Neural cell (in vitro differentiated cells): ENCODE results near the gene CLBA1. TPM values are rescaled to one million over a fixed set of nuclear protein-coding genes. Genes with fewer than 3 reads are reported as not detected.

Source experiments
- H2AFZ ChIP-seq: fragments of 200-600, 300-800 bp; sonication (generic), shearing (Covaris generic); 2 replicates; pipeline ENCODE4 v1.6.0; 2014; ENCODE audit warnings: low read depth, mild to moderate bottlenecking, antibody characterized with exemption, low read length, moderate library complexity
- H3F3A ChIP-seq: fragments of 200-600 bp; shearing (Covaris generic); 2 replicates; pipeline ENCODE4 v1.6.1; 2016; ENCODE audit warnings: mild to moderate bottlenecking, moderate library complexity, mixed read lengths, antibody characterized with exemption, low read length; ENCODE audit not compliant: insufficient read depth, poor library complexity, severe bottlenecking
- H3K27ac ChIP-seq: fragments of 200-600, 300-800 bp; sonication (generic), shearing (Covaris generic); 2 replicates; pipeline ENCODE4 v1.5.1; 2014; ENCODE audit warnings: mild to moderate bottlenecking, low read length, moderate library complexity
- H3K27me3 ChIP-seq: fragments of 300-800, 200-600 bp; sonication (generic), shearing (Covaris generic); 2 replicates; pipeline ENCODE4 v1.6.0; 2014; ENCODE audit warnings: mild to moderate bottlenecking, low read depth, low read length, moderate library complexity; ENCODE audit not compliant: insufficient read depth
- H3K36me3 ChIP-seq: fragments of 300-800, 200-600 bp; sonication (generic), shearing (Covaris generic); 2 replicates; pipeline ENCODE4 v1.5.1; 2014; ENCODE audit warnings: mild to moderate bottlenecking, antibody characterized with exemption, low read length, moderate library complexity; ENCODE audit not compliant: insufficient read depth
- H3K4me2 ChIP-seq: fragments of 300-800, 200-600 bp; sonication (generic), shearing (Covaris generic); 2 replicates; pipeline ENCODE4 v1.6.0; 2014; ENCODE audit warnings: mild to moderate bottlenecking, low read length
- H3K4me3 ChIP-seq: fragments of 300-800, 200-600 bp; sonication (generic), shearing (Covaris generic); 2 replicates; pipeline ENCODE4 v1.5.1; 2014; ENCODE audit warnings: mild to moderate bottlenecking, low read length, moderate library complexity
- H3K79me2 ChIP-seq: fragments of 200-600 bp; shearing (Covaris generic); replicated peaks from 2 replicates; pipeline ENCODE4 v1.6.0; 2014; ENCODE audit warnings: mild to moderate bottlenecking, low read length, moderate library complexity; ENCODE audit not compliant: insufficient read depth
- H3K9ac ChIP-seq: fragments of 300-800, 200-600 bp; sonication (generic), shearing (Covaris generic); 2 replicates; pipeline ENCODE4 v1.6.1; 2016; ENCODE audit warnings: mild to moderate bottlenecking, low read length, mixed read lengths
- H3K9me2 ChIP-seq: fragments of 200-600 bp; shearing (Covaris generic); 2 replicates; pipeline ENCODE4 v1.6.1; 2016; ENCODE audit warnings: mild to moderate bottlenecking, low read length, mixed read lengths; ENCODE audit not compliant: insufficient read depth
- H3K9me3 ChIP-seq: fragments of 200-600, 300-800 bp; sonication (generic), shearing (Covaris generic); 2 replicates; pipeline ENCODE4 v1.6.1; 2016; ENCODE audit warnings: mild to moderate bottlenecking, mixed run types, low read length, moderate library complexity, mixed read lengths
- H4K20me1 ChIP-seq: fragments of 200-600 bp; shearing (Covaris generic); 2 replicates; pipeline ENCODE4 v1.6.1; 2016; ENCODE audit warnings: mild to moderate bottlenecking, mixed run types; ENCODE audit not compliant: insufficient read depth
- CTCF ChIP-seq: fragments of 450-650 bp; IDR thresholded peaks from 2 replicates; pipeline ENCODE4 v1.5.1; 2014; ENCODE audit warnings: antibody characterized with exemption, mild to moderate bottlenecking, moderate library complexity; ENCODE audit not compliant: poor library complexity, severe bottlenecking
- EP300 ChIP-seq: fragments of 450-650 bp; conservative IDR thresholded peaks from 2 replicates; pipeline ENCODE4 v1.6.1; 2014; ENCODE audit warnings: antibody characterized with exemption, mild to moderate bottlenecking, moderate library complexity; ENCODE audit not compliant: poor library complexity, severe bottlenecking
- EZH2 ChIP-seq: fragments of 200-600, 300-800 bp; shearing (Covaris generic), sonication (generic); IDR thresholded peaks from 2 replicates; pipeline ENCODE4 v1.6.1; 2014; ENCODE audit warnings: antibody characterized with exemption, low read length, borderline replicate concordance, mild to moderate bottlenecking; ENCODE audit not compliant: insufficient read depth, poor library complexity, severe bottlenecking
- MXI1 ChIP-seq: fragments of 450-650 bp; conservative IDR thresholded peaks from 2 replicates; pipeline ENCODE4 v1.6.1; 2014; ENCODE audit warnings: antibody characterized with exemption, mild to moderate bottlenecking; ENCODE audit not compliant: poor library complexity, severe bottlenecking
- POLR2AphosphoS5 ChIP-seq: IDR thresholded peaks from 2 replicates; pipeline ENCODE4 v1.6.1; 2012
- RAD21 ChIP-seq: fragments of 450-650 bp; conservative IDR thresholded peaks from 2 replicates; pipeline ENCODE4 v1.6.1; 2014; ENCODE audit warnings: antibody characterized with exemption, mild to moderate bottlenecking, moderate library complexity
- REST ChIP-seq: IDR thresholded peaks from 2 replicates; pipeline ENCODE4 v1.6.1; 2012; ENCODE audit warnings: borderline replicate concordance
- SMC3 ChIP-seq: fragments of 450-650 bp; conservative IDR thresholded peaks from 2 replicates; pipeline ENCODE4 v1.6.1; 2014; ENCODE audit warnings: antibody characterized with exemption, mild to moderate bottlenecking, moderate library complexity; ENCODE audit not compliant: poor library complexity
- TAF1 ChIP-seq: IDR thresholded peaks from 2 replicates; pipeline ENCODE4 v1.6.1; 2012; ENCODE audit warnings: low read depth
- polyA plus RNA-seq: library from polyadenylated mRNA; depleted of rRNA; stranded (reverse); fragments of >200 nt; gene quantifications from 2 replicates; pipeline ENCODE4 v1.2.3, GENCODE V29; 2014

Gene CLBA1
- polyA plus RNA-seq, 1 donor from 2014 or later, result 27.8 TPM

DNA sequence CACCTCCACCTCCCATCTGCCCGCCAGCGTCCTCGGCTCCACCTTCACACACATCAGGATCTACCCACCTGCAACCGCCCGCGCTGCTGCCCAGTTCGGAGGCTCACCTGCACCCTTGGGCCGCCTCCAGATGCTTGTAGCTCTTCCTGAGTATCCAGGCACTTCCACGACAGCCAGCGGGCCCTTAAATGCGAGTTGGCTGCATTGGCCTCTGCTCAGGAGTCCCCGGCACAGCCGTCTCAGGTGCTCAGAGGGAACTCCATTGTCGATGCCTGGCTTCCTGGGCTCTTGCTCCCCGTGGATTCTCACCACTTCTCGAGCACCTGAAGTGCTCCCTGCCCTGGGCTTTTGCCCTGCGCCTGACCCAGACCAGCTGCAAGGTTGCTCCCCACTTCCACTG is 57.2 kb downstream of the CLBA1 start:
- no peaks in the 10 kb centered on the region for H4K20me1 ChIP-seq
- H3K27ac ChIP-seq, result no peak overlapping the region
- no peaks in the 10 kb centered on the region for H3K27me3 ChIP-seq
- H3K9me2 ChIP-seq, result no peaks in the 10 kb centered on the region
- H3F3A ChIP-seq, result no peaks in the 10 kb centered on the region
- H2AFZ ChIP-seq, result no peak overlapping the region
- H3K4me2 ChIP-seq, result no peak overlapping the region
- no peaks in the 10 kb centered on the region for H3K36me3 ChIP-seq
- no peak for TF ChIP-seq REST
- no peak for TF ChIP-seq CTCF
- TF ChIP-seq TAF1, result no peak
- TF ChIP-seq POLR2AphosphoS5, result no peak
- no peak for TF ChIP-seq EP300
- TF ChIP-seq RAD21, result no peak
- TF ChIP-seq MXI1, result no peak
- TF ChIP-seq EZH2, result no peak
- TF ChIP-seq SMC3, result no peak
- no peak overlapping the region for H3K9ac ChIP-seq
- H3K9me3 ChIP-seq, result no peaks in the 10 kb centered on the region
- no peaks in the 10 kb centered on the region for H3K79me2 ChIP-seq
- no peak overlapping the region for H3K4me3 ChIP-seq

DNA sequence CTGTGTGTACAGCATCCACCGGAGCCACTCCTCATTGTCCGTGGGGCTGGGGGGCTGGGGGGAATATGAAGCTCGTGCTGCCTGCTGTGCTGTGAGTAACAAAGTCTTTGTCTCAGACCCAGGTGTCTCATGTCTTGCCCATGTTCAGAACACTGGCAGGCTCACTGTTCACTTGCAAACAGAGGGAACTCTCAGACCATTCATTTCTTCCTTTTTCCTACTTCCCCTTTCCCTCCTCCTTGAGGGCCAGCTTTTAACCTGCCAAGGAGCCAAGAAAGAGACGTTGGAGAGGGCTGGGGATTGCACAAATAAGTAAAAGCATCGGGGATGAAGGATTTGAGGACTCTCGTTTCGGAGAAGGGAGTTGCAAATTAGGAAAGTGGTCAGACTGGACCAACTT is 58.1 kb downstream of the CLBA1 start:
- Histone ChIP-seq H4K20me1 (no peaks in the 10 kb centered on the region), H2AFZ (no peak overlapping the region)

More for the DNA sequence above, 58.1 kb downstream of the CLBA1 start:
- Histone ChIP-seq H3F3A (no peaks in the 10 kb centered on the region), H3K27ac (no peak overlapping the region), H3K27me3 (no peaks in the 10 kb centered on the region), H3K9me3 (no peaks in the 10 kb centered on the region), H3K36me3 (no peaks in the 10 kb centered on the region), H3K9ac (no peak overlapping the region), H3K9me2 (no peaks in the 10 kb centered on the region), H3K79me2 (no peaks in the 10 kb centered on the region), H3K4me2 (no peak overlapping the region), H3K4me3 (no peak overlapping the region)
- no peak for TF ChIP-seq REST
- TF ChIP-seq EP300, result no peak
- no peak for TF ChIP-seq MXI1
- TF ChIP-seq SMC3, result no peak
- TF ChIP-seq POLR2AphosphoS5, result no peak
- TF ChIP-seq EZH2, result no peak
- no peak for TF ChIP-seq CTCF
- no peak for TF ChIP-seq RAD21
- no peak for TF ChIP-seq TAF1
